HepG2 (cell line): ENCODE measurements around the gene PPP4C. TPM values are rescaled to one million over a fixed set of nuclear protein-coding genes. Genes with fewer than 3 reads are reported as not detected.

ENCODE experiments used
- CAMTA2 ChIP-seq: sonication (generic); formaldehyde crosslinking; IDR thresholded peaks from 2 replicates; pipeline ENCODE4 v1.4.0; 2020; ENCODE audit warnings: mild to moderate bottlenecking, missing genetic modification reagents, borderline replicate concordance
- CHCHD3 ChIP-seq: sonication (generic); formaldehyde crosslinking; IDR thresholded peaks from 2 replicates; pipeline ENCODE4 v1.8.0; 2022; ENCODE audit warnings: mild to moderate bottlenecking, missing genetic modification reagents, moderate library complexity
- KAT7 ChIP-seq: IDR thresholded peaks from 2 replicates; pipeline ENCODE4 v1.6.1; 2018; ENCODE audit warnings: borderline replicate concordance, missing compliant biosample characterization
- KMT2A ChIP-seq: sonication (generic); formaldehyde crosslinking; IDR thresholded peaks from 2 replicates; pipeline ENCODE4 v1.4.0; 2020; ENCODE audit warnings: missing genetic modification reagents
- NFIC ChIP-seq: IDR thresholded peaks from 2 replicates; pipeline ENCODE4 v1.6.1; 2012; ENCODE audit warnings: mild to moderate bottlenecking, low read length, inconsistent platforms
- NONO ChIP-seq, 2 experiments: fragments of 450-650 bp in 1 of 2; sonication (generic) in 1 of 2; formaldehyde crosslinking in 1 of 2; IDR thresholded peaks in 1 of 2; conservative IDR thresholded peaks in 1 of 2; 2 replicates each; pipeline versions ENCODE4 v1.6.1 to v1.8.0; 2017 to 2022; ENCODE audit warnings: mild to moderate bottlenecking in 1 of 2, missing genetic modification reagents in 1 of 2, moderate library complexity in 1 of 2
- POLR2G ChIP-seq: fragments of 200-400 bp; formaldehyde crosslinking; IDR thresholded peaks from 2 replicates; pipeline ENCODE4 v1.6.1; 2018; ENCODE audit warnings: mild to moderate bottlenecking, low read depth, low read length, moderate library complexity
- SP4 ChIP-seq: sonication (generic); formaldehyde crosslinking; IDR thresholded peaks from 2 replicates; pipeline ENCODE4 v1.8.1; 2023; ENCODE audit warnings: mild to moderate bottlenecking, missing genetic modification reagents
- STAT6 ChIP-seq: sonication (generic); formaldehyde crosslinking; IDR thresholded peaks from 2 replicates; pipeline ENCODE4 v1.4.0; 2020; ENCODE audit warnings: missing genetic modification reagents, mild to moderate bottlenecking, borderline replicate concordance
- SYNCRIP ChIP-seq: fragments of 200-400 bp; formaldehyde crosslinking; IDR thresholded peaks from 2 replicates; pipeline ENCODE4 v1.6.1; 2018; ENCODE audit warnings: mild to moderate bottlenecking, low read depth, low read length; ENCODE audit not compliant: insufficient read depth
- YEATS4 ChIP-seq: sonication (generic); formaldehyde crosslinking; IDR thresholded peaks from 2 replicates; pipeline ENCODE4 v1.4.0; 2020; ENCODE audit warnings: missing genetic modification reagents, borderline replicate concordance
- ZNF234 ChIP-seq: sonication (generic); formaldehyde crosslinking; conservative IDR thresholded peaks from 2 replicates; pipeline ENCODE4 v1.5.1; 2020; ENCODE audit warnings: mild to moderate bottlenecking, missing genetic modification reagents
- ZNF276 ChIP-seq: sonication (generic); formaldehyde crosslinking; IDR thresholded peaks from 2 replicates; pipeline ENCODE4 v1.4.0; 2020; ENCODE audit warnings: mild to moderate bottlenecking, low read depth, missing genetic modification reagents
- ZNF430 ChIP-seq: sonication (generic); formaldehyde crosslinking; IDR thresholded peaks from 2 replicates; pipeline ENCODE4 v1.9.0; 2021; ENCODE audit warnings: mild to moderate bottlenecking, missing genetic modification reagents
- ZNF768 ChIP-seq: sonication (generic); formaldehyde crosslinking; IDR thresholded peaks from 2 replicates; pipeline ENCODE4 v1.4.0; 2020; ENCODE audit warnings: missing genetic modification reagents
- polyA plus RNA-seq, 8 experiments: library from polyadenylated mRNA; depleted of rRNA in 3 of 8; stranded (reverse) in 7 of 8; unstranded in 1 of 8; fragments of >200 nt; fragmentation: Illumina TruSeq in 4 of 8; extraction: Trizol in 4 of 8; gene quantifications; 2 replicates each; pipeline versions ENCODE4 v1.2.1 to v1.2.3, GENCODE V29; 2011 to 2016; ENCODE audit warnings: low read depth in 4 of 8, missing spikeins in 1 of 8, mixed read lengths in 1 of 8; ENCODE audit not compliant: insufficient read depth in 1 of 8
- total RNA-seq, 5 experiments: library from RNA; depleted of rRNA; stranded (reverse); fragments of >200 nt; fragmentation: Illumina TruSeq; extraction: Trizol; gene quantifications; 2 replicates each; pipeline ENCODE4 v1.2.3, GENCODE V29; 2016; ENCODE audit warnings: low read depth in 1 of 5
- TF ChIP-seq, protein P1 (sequence below): sonication (generic); formaldehyde crosslinking; IDR thresholded peaks from 2 replicates; pipeline ENCODE4 v1.4.0; 2020; ENCODE audit warnings: missing genetic modification reagents
- TF ChIP-seq, protein P2 (sequence below): fragments of 450-650 bp; IDR thresholded peaks from 2 replicates; pipeline ENCODE4 v1.6.1; 2016

The PPP4C gene
- total and polyA plus RNA-seq, 2 of the 13 experiments (the other 11 are each of a cell fraction or from before 2014, with no cell fraction given): 176 to 220 TPM

- TF ChIP-seq ZNF430 (CRISPR knock-in tag): no peak
- no peak for TF ChIP-seq ZNF768 (CRISPR knock-in tag)
- TF ChIP-seq STAT6: no peak
- no peak for TF ChIP-seq SYNCRIP
- no peak for TF ChIP-seq POLR2G
- no peak for TF ChIP-seq CAMTA2 (CRISPR knock-in tag)
- TF ChIP-seq ZNF276 (CRISPR knock-in tag): no peak
- TF ChIP-seq ZNF234 (CRISPR knock-in tag): no peak
- TF ChIP-seq, protein P1, sequence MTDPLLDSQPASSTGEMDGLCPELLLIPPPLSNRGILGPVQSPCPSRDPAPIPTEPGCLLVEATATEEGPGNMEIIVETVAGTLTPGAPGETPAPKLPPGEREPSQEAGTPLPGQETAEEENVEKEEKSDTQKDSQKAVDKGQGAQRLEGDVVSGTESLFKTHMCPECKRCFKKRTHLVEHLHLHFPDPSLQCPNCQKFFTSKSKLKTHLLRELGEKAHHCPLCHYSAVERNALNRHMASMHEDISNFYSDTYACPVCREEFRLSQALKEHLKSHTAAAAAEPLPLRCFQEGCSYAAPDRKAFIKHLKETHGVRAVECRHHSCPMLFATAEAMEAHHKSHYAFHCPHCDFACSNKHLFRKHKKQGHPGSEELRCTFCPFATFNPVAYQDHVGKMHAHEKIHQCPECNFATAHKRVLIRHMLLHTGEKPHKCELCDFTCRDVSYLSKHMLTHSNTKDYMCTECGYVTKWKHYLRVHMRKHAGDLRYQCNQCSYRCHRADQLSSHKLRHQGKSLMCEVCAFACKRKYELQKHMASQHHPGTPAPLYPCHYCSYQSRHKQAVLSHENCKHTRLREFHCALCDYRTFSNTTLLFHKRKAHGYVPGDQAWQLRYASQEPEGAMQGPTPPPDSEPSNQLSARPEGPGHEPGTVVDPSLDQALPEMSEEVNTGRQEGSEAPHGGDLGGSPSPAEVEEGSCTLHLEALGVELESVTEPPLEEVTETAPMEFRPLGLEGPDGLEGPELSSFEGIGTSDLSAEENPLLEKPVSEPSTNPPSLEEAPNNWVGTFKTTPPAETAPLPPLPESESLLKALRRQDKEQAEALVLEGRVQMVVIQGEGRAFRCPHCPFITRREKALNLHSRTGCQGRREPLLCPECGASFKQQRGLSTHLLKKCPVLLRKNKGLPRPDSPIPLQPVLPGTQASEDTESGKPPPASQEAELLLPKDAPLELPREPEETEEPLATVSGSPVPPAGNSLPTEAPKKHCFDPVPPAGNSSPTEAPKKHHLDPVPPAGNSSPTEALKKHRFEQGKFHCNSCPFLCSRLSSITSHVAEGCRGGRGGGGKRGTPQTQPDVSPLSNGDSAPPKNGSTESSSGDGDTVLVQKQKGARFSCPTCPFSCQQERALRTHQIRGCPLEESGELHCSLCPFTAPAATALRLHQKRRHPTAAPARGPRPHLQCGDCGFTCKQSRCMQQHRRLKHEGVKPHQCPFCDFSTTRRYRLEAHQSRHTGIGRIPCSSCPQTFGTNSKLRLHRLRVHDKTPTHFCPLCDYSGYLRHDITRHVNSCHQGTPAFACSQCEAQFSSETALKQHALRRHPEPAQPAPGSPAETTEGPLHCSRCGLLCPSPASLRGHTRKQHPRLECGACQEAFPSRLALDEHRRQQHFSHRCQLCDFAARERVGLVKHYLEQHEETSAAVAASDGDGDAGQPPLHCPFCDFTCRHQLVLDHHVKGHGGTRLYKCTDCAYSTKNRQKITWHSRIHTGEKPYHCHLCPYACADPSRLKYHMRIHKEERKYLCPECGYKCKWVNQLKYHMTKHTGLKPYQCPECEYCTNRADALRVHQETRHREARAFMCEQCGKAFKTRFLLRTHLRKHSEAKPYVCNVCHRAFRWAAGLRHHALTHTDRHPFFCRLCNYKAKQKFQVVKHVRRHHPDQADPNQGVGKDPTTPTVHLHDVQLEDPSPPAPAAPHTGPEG (CRISPR knock-in tag): no peak
- TF ChIP-seq, protein P2, sequence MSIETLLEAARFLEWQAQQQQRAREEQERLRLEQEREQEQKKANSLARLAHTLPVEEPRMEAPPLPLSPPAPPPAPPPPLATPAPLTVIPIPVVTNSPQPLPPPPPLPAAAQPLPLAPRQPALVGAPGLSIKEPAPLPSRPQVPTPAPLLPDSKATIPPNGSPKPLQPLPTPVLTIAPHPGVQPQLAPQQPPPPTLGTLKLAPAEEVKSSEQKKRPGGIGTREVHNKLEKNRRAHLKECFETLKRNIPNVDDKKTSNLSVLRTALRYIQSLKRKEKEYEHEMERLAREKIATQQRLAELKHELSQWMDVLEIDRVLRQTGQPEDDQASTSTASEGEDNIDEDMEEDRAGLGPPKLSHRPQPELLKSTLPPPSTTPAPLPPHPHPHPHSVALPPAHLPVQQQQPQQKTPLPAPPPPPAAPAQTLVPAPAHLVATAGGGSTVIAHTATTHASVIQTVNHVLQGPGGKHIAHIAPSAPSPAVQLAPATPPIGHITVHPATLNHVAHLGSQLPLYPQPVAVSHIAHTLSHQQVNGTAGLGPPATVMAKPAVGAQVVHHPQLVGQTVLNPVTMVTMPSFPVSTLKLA: no peak
- TF ChIP-seq CHCHD3 (CRISPR knock-in tag): no peak
- no peak for TF ChIP-seq YEATS4 (CRISPR knock-in tag)
- TF ChIP-seq NFIC: no peak
- TF ChIP-seq KMT2A (CRISPR knock-in tag): no peak
- TF ChIP-seq NONO (IDR thresholded peaks at IDR 0.05): no peak
- 0 out of 2 replicates have a peak, but pooled peaks have one; percentile 25 for TF ChIP-seq NONO (CRISPR knock-in tag; conservative IDR thresholded peaks at IDR 0.05)
- no peak for TF ChIP-seq SP4 (CRISPR knock-in tag)
- no peak for TF ChIP-seq KAT7 (CRISPR knock-in tag)
These were observed 43.5 kb upstream of the PPP4C start (continued) for GRCh38 chr16:30032083-30032819.
